GM18520 (cell line): Measurements from ENCODE around the gene BTN3A1.
"Not testable (repeated sequence)": the region's sequence is repeated elsewhere in the genome, so short reads cannot be mapped to it uniquely, and the experiment has no call there.

ENCODE experiments used
- ATAC-seq: cut with Tn5 transposase; IDR thresholded peaks from one replicate; pipeline ENCODE4 v1.9.1; 2021; ENCODE audit not compliant: unreplicated experiment

The BTN3A1 gene

DNA sequence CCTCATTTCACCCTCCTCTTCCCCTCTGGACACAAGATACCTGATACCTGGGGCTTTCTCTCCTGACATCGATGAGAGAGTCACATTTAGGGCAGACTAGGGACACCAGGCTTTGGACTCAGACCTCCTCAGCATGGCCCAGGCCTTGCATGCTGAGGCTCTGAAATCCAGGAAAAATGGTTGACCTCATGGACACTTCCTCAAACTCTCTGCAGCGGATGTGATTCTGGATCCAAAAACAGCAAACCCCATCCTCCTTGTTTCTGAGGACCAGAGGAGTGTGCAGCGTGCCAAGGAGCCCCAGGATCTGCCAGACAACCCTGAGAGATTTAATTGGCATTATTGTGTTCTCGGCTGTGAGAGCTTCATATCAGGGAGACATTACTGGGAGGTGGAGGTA is 10.9 kb downstream of the BTN3A1 start:
- ATAC-seq = no peak

DNA sequence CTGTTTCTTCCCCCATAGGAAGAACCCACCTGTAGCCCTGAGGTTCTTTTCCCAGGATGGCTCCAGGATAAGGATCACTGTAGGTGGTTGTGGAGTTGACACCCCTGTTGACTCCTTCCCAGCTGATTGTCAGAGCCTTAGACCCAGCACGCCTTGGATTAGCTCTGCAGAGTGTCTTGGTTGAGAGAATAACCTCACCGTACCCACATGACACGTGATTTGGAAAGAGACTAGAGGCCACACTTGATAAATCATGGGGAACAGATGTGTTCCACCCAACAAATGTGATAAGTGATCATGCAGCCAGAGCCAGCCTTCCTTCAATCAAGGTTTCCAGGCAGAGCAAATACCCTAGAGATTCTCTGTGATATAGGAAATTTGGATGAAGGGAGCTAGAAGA is 12.2 kb downstream of the BTN3A1 start:
- ATAC-seq = no peak

DNA sequence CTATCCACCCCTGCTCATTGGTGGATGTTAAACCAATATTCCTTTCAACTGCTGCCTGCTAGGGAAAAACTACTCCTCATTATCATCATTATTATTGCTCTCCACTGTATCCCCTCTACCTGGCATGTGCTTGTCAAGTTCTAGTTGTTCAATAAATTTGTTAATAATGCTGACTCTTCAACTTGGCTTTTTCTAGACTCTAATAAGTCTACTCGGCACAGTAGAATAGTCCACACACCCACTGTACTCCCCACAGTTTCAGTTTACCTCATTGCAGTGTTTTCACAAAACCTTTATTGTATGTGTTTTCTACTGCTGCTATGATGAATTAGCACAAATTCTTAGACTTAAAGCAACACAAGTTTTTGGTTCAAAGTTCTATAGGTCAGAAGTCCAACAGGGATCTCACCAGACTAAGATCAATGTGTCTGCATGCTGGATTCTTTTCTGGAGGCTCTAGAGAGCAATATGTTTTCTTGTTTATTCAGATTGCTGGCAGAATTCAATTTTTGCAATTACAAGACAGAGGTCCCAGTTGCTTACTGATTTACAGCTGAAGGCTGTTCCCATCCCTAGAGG is 13.1 kb downstream of the BTN3A1 start:
- ATAC-seq = no peak

DNA sequence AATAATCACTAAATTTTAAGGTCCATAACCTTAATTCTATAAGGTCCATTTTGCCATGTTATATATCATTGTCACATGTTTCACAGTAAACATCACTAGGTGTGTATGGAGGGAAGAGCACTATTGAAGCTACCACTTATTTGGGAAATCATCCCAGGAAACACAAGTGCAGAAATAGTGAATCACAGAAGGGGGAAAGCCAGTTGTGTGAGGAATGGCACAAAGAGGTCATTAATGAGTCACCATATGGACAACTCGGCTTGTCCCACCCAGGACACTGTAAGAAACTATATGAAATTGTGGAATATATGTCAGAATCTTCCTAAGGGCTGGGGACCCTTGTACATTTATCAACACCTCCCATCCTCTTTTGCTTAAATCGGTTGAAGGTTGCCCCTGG is 13.7 kb downstream of the BTN3A1 start:
- ATAC-seq = no peak

DNA sequence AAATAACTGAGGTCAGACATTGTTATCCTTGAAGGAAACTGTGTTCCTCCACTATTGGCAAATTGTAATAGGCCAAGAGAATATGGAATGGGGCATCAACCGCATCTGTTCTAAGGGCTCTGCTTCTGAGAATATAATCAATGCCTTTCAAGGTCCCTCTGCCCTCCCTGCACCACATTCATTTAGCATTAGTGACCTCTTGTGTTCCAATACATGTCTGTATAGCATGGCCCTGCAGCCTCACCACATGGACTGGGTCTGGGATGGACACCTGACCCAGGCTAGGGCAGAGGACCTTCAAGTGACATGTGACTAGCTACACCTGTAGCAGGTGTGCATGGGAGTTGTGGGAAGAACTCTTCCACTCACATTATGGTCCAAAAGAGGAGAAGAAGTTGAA is 14.2 kb downstream of the BTN3A1 start:
- no peak for ATAC-seq

DNA sequence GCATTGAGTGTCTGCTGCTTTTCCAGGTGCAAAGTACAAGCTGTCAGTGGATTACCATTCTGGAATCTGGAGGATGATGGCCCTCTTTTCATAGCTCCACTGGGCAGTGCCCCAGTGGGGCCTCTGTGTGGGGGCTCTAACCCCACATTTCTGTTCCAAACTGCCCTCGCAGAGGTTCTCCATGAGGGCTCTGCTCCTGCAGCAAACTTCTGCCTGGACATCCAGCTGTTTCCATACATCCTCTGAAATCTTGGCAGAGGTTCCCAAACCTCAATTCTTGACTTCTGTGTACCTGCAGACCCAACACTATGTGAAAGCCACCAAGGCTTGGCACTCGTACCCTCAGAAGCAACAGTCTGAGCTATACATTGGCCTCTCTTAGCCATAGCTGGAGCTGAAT is 16.0 kb downstream of the BTN3A1 start:
- not testable (repeated sequence) for ATAC-seq

DNA sequence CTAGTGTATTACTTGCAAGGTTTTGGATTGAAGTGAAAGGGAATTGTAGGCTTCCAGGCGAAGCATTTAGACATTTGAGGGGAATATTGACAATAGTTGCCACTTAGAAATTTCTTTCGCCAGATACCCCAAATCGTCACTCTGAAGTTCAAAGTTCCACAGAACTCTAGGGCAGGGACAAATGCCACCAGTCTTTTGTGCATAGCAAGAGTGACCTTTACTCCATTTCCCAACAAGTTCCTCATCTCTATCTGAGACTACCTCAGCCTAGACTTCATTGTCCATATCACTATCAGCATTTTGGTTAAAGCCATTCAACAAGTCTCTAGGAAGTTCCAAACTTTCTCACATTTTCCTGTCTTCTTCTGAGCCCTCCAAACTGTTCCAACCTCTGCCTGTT is 16.7 kb downstream of the BTN3A1 start:
- ATAC-seq = not testable (repeated sequence)

DNA sequence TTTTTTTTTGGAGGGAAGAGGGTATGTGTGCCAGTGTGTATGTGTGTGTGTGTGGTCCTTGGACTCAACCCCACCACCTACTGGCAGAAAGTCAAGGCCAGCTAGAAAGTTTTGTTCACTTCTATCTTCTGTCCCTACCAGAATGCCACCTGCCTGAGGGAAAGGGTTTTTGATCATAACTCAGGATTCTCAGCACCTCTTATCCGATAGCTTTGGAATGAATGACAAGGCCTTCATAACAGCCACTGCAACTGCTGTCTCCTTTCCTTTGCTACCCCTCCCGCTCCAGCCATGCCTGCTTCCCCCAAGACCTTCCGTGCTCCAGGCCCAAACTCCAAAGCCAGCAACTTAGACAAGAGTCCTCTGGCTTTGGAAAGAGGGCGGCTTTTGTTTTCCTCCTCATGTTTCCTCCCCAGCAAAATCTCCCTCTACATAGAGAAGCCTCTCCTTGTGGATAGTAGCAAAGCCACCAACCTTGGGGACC is 18.7 kb downstream of the BTN3A1 start:
- peak; percentile 9 for ATAC-seq

DNA sequence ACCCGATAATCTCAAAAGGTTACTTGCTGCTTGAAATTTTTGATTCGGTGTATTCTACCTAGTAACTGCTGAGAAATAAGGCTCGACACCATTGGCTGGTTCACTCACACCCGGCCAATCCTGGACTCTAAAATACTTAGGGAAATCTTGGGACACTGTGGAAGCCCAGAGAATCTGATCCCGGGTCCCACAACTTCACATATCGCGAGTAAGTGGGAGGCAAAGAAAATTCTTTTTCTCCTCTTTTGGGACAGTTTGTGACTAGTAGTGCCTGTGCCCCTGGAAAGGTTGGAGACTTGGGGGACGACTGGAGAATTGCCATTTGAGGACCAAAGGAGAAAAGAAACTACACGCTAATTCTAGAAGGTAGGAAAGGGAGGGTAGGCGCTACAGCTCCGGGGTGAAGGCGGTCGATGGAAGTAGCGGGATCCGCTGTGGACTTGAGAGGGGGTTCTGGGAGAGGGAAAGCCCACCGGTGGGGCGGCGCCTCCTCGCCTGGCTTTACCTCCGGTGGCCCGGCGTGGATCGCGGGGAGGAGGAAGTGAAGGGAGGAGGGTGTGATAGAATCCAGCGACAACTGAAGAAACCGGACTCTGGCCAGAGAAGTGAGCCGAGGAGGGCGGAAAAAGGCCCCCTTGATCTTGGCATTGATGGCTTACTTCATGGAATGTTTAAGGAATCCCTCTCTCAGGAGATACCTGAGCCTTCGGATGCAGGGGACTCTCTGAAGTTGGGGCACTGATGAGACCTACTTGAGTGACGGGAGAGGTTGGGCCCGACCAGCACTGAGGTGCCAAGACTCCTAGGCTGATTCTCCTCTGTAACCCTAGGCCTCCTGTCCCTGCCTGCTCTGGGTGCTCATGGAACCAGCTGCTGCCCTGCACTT is 19.4 kb downstream of the BTN3A1 start:
- peak; percentile 78 for ATAC-seq

DNA sequence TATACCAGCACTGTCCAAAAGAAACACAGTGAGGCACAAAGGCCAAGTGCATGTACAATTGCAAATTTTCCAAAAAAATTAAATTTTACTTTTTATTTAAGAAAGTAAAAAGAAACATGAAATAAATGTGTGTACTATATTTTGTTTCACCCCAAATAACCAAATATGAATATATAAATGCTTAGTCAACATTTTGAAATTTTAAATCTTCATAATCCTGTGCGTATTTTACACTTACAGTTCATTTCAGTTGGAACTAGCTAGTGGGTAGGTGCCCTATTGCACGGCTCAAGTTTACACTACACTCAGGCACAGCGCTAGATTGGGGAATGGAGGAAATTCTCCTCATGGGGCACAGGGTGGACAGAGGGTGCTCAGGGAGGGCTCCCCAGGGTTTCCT is 20.3 kb downstream of the BTN3A1 start:
- no peak for ATAC-seq

DNA sequence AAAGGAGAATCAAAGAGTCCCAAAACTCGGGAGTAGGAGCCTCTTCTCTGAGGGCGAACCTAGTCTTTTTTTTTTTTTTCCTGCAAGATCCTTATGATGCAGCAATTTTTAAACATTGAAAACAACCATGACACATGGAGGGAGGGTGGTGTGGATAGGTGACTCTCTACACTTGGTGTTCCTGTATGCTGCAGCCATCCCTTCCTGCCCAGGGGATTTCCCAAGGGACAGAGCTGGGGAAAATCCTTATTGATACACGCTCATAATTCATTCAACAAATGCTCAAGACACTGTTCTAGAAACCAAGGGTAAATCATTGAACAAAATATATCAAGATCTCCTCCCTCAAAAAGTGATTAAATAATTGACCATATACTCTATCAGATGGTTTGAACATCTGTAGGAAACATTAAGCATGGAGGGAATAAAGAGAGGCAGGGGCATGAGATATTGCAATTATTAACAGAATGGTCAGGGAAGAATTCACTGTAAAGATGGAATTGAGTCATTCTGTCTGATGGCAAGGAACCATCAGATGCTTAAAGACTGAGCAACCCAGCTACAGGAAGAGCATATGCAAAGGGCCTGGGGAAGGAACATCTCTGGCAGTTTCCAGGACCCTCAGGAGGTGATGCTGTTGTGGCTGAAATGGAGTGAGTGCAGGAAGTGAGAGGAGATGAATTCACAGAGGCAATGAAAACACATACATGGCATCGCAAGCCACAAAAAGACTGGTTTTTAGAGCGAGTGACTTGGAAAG is 24.8 kb downstream of the BTN3A1 start:
- no peak for ATAC-seq

DNA sequence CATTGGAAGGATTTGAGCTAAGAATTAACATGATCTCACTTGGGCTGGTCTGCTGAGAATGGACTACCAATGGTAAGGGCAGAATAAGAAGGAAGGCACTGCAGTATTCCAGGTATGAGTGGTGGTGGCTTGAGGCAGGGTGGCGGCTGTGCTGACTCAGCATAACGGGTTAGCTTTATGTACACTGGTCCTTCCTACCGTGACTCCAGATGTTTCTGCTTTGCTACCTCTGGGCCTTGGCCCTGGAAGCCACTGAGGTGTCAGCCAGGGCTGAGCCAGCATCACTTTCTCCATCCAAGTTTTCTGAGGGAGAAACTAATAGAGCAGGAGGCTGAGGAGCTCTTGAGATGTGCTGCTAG is 25.4 kb downstream of the BTN3A1 start:
- ATAC-seq = no peak

DNA sequence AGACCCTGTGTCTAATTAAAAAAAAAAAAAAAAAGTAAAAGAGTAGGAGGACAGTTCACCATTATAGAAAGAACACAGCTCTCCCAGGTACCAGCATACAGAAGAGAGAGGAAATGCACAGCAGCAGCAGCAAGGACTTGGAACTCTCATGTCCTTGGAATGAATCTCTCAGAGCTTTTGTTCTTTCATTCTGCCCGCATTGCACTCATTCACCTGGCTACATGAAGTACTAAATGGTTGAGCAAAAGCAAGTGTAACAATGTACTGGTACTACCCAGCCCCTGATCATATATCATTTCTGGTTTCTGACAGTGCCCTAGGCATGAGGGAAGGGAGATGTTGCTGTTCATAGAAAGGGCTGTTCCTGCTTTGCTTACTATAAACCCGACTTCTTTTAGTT is 26.1 kb downstream of the BTN3A1 start:
- ATAC-seq = no peak

DNA sequence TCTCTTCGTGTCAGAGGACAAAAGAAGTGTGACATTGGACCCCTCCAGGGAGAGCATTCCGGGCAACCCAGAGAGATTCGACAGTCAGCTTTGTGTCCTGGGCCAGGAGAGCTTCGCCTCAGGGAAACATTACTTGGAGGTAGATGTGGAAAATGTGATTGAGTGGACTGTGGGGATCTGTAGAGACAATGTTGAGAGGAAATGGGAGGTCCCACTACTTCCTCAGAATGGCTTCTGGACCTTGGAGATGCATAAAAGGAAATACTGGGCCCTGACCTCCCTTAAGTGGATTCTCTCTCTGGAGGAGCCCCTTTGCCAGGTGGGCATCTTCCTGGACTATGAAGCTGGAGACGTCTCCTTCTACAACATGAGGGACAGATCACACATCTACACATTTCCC is 28.7 kb downstream of the BTN3A1 start:
- ATAC-seq = no peak

DNA sequence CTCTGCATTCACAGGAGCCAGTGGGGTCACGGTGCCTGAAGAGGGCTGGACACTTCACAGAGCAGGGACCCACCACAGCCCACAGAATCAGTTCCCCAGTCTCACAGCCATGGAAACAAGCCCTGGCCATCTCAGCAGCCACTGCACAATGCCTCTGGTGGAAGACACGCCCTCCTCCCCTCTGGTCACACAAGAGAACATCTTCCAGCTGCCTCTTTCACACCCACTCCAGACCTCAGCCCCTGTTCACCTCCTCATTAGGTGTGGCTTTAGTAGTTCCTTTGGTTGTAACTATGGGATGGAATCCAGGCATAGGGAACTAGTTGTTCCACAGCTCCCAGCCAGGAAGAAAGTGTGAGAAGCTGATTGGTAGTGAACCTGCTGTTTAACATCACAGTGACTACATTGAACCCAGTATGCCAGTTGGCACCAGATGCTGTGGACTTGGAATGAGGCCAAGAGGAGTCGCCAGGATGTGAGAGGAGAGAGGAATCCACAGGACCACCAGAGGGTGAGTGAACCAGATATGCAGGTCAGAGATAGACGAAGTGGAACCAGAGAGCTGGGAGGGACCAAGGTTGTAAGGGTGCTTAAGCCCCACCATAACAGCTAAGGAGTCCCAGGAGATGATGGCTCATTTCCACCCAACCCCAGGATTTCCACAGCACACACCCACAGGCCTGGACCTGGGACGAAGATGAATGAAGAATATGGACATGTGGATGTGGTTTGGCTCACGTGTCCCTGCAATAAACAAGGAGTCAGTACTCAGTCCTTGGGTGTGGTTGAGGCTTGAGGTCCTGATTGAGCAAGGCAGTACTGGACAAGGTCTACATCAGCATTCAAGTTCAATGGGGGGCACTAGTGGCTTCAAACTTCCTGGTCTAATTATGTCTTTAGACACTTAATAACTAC is 29.4 kb downstream of the BTN3A1 start:
- ATAC-seq = no peak

DNA sequence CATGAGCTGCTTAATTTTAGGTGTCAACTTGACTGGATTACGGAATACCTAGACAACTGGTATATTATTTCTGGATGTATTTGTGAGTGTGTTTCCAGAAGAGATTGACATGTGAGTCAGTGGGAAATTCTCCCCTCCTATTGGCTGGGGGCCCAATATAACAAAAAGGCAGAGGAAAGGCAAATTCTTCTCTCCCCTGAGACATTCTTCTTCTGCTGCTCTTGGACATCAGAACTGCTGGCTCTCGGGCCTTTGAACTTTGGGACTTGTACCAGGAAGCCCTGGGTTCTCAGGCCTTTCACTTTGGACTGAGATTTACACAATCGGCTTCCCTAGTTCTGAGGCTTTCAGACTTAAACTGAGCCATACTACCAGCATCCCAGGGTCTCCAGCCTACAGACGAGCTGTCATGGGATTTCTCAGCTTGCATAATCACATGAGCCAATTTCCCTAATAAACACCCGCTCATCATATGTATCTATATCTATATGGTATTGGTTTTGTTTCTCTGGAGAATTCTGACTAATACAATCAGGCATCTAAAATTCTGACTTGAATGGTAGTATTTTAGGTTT is 30.6 kb downstream of the BTN3A1 start:
- ATAC-seq = no peak

DNA sequence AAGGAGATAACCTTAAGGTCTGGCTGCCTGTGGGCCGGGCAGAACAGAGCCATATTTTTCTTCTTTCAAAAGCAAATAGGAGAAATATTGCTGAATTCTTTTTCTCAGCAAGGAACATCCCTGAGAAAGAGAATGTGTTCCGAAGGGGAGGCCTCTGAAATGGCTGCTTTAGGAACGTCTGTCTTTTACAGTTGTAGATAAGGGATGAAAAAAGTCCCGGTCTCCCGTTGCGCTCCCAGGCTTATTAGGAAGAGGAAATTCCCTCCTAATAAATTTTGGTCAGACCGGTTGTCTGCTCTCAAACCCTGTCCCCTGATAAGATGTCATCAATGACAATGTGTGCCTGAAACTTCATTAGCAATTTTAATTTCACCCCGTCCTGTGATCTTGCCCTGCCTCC is 31.6 kb downstream of the BTN3A1 start:
- not testable (repeated sequence) for ATAC-seq

DNA sequence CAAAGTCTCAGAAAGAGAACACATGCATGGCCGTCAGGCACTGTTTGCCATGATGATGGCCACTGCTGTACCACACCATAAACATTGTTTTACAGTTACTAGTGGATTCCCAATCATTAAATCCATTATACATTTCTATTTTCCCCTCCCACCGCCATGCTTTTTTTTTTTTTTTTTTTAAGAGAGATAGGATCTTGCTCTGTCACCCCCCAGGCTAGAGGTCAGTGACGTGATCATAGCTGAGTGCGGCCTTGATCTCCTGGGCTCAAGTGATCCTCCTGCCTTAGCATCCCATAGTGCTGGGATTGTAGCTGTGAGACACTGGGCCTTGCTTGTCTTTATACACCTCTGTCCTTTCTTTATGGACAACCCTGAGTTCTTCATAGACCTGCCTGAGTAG is 33.9 kb downstream of the BTN3A1 start:
- no peak for ATAC-seq

DNA sequence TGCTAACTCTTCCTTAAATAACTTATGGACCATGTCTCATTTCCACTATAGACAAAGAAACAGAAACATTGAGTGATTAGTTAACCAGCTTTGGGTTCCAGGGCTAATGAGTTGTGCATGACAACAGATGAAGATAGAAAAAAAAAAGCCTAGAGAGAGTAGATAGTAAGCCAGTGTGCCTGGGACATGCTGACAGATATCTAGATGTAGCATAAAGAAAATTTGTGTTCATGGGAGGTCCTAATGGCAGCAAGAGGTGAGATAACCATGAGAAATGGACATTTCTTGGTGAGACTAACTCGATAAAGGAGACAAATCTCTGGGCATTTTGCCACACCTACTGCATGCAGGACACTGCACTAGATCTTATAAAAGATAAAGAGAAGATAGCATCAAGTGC is 35.5 kb downstream of the BTN3A1 start:
- no peak for ATAC-seq

DNA sequence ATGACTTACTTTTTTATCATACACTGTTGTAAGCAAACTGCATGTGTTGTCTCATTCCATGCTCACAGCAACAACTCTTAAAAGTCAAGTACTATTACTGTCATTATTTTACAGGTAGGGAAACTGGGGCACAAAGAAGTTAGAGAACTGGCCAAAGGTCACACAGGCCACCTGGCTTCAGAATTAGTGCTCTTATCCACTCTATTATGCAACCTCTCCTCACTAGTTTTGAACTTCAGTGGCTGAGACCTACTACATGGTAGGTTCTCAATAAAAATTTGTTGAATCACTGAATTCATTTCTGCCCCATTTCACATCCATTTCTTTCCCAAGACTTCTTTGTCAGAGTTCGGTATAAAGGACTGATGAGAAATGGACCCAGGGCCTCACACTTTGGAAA is 35.9 kb downstream of the BTN3A1 start:
- no peak for ATAC-seq
